MG63 (cell line): ENCODE measurements around the gene CTNNA3. TPM values are rescaled to one million over a fixed set of nuclear protein-coding genes. Genes with fewer than 3 reads are reported as not detected.
A peak's percentile ranks its signal among the peaks of the same experiment; 100 is the strongest.

ENCODE experiments used
- DNase-seq: peaks from one replicate; pipeline ENCODE4 v3.0.0-alpha.2; 2020
- H3K27me3 ChIP-seq: fragments of 250-450 bp; sonication (Bioruptor Pico); 2 replicates; pipeline ENCODE4 v1.5.1; 2020; ENCODE audit warnings: mild to moderate bottlenecking, moderate library complexity
- H3K36me3 ChIP-seq: fragments of 250-450 bp; sonication (Bioruptor Pico); 2 replicates; pipeline ENCODE4 v1.5.1; 2020; ENCODE audit warnings: mild to moderate bottlenecking, moderate library complexity
- H3K4me3 ChIP-seq: fragments of 250-450 bp; sonication (Bioruptor Pico); 2 replicates; pipeline ENCODE4 v1.5.1; 2020; ENCODE audit warnings: mild to moderate bottlenecking, moderate library complexity
- H3K9me3 ChIP-seq: fragments of 250-450 bp; sonication (Bioruptor Pico); 2 replicates; pipeline ENCODE4 v1.5.1; 2020; ENCODE audit warnings: mild to moderate bottlenecking, moderate library complexity
- total RNA-seq: library from RNA; depleted of rRNA; stranded (reverse); fragments of >200 nt; shearing (Covaris generic); gene quantifications from 2 replicates; pipeline ENCODE4 v1.2.3, GENCODE V29; 2014; ENCODE audit warnings: low replicate concordance

The CTNNA3 gene
- total RNA-seq, 1 experiment from 2014 or later = not detected

- peaks cover 2% of the 10 kb centered on the region; the same call in 1 of the 2 replicates for H3K27me3 ChIP-seq
- no peak overlapping the region for H3K4me3 ChIP-seq
- no peaks in the 10 kb centered on the region for H3K9me3 ChIP-seq
- no peaks in the 10 kb centered on the region for H3K36me3 ChIP-seq
- no peak for DNase-seq
These were observed 884.8 kb downstream of the CTNNA3 start for GRCh38 chr10:66811211-66811610.

- H3K27me3 ChIP-seq = peaks cover 2% of the 10 kb centered on the region; the same call in 1 of the 2 replicates
- H3K9me3 ChIP-seq = no peaks in the 10 kb centered on the region
- H3K36me3 ChIP-seq = no peaks in the 10 kb centered on the region
- no peak for DNase-seq
- H3K4me3 ChIP-seq = no peak overlapping the region
These were observed 886.6 kb downstream of the CTNNA3 start for GRCh38 chr10:66809402-66809801.

GRCh38 chr10:66805612-66806011 lies 890.4 kb downstream of the CTNNA3 start:
- no peaks in the 10 kb centered on the region for H3K36me3 ChIP-seq
- H3K4me3 ChIP-seq = no peak overlapping the region
- H3K9me3 ChIP-seq = no peaks in the 10 kb centered on the region
- no peak for DNase-seq
- H3K27me3 ChIP-seq = no peaks in the 10 kb centered on the region

- Histone ChIP-seq H3K4me3 (no peak overlapping the region), H3K27me3 (no peaks in the 10 kb centered on the region), H3K9me3 (no peaks in the 10 kb centered on the region), H3K36me3 (no peaks in the 10 kb centered on the region)
- no peak for DNase-seq
These were observed 891.0 kb downstream of the CTNNA3 start for GRCh38 chr10:66804962-66805361.

GRCh38 chr10:66803174-66803573 lies 892.8 kb downstream of the CTNNA3 start:
- H3K36me3 ChIP-seq = no peaks in the 10 kb centered on the region
- no peak overlapping the region for H3K4me3 ChIP-seq
- DNase-seq = no peak
- H3K27me3 ChIP-seq = no peaks in the 10 kb centered on the region
- H3K9me3 ChIP-seq = no peaks in the 10 kb centered on the region

- peak overlapping the region; percentile 35 for H3K4me3 ChIP-seq
- no peaks in the 10 kb centered on the region for H3K9me3 ChIP-seq
- DNase-seq = no peak
- H3K27me3 ChIP-seq = no peaks in the 10 kb centered on the region
- H3K36me3 ChIP-seq = no peaks in the 10 kb centered on the region
These were observed 896.5 kb downstream of the CTNNA3 start for GRCh38 chr10:66799474-66799873.

- Histone ChIP-seq H3K9me3 (no peaks in the 10 kb centered on the region), H3K27me3 (no peaks in the 10 kb centered on the region; the same call in 1 of the 2 replicates), H3K4me3 (no peak overlapping the region), H3K36me3 (no peaks in the 10 kb centered on the region)
- DNase-seq = no peak
These were observed 900.1 kb downstream of the CTNNA3 start for GRCh38 chr10:66795866-66796265.

GRCh38 chr10:66792441-66792840 lies 903.6 kb downstream of the CTNNA3 start:
- no peak for DNase-seq

GRCh38 chr10:66788178-66788987 lies 907.6 kb downstream of the CTNNA3 start:
- no peak for DNase-seq
- H3K9me3 ChIP-seq = no peaks in the 10 kb centered on the region
- no peak overlapping the region for H3K4me3 ChIP-seq
- H3K36me3 ChIP-seq = no peaks in the 10 kb centered on the region
- no peaks in the 10 kb centered on the region; the same call in 1 of the 2 replicates for H3K27me3 ChIP-seq

More at GRCh38 chr10:66792441-66792840, 903.6 kb downstream of the CTNNA3 start:
- no peak overlapping the region for H3K4me3 ChIP-seq
- no peaks in the 10 kb centered on the region; the same call in 1 of the 2 replicates for H3K27me3 ChIP-seq
- H3K36me3 ChIP-seq = no peaks in the 10 kb centered on the region
- H3K9me3 ChIP-seq = no peaks in the 10 kb centered on the region

GRCh38 chr10:66786709-66787108 lies 909.3 kb downstream of the CTNNA3 start:
- H3K27me3 ChIP-seq = no peaks in the 10 kb centered on the region
- no peak for DNase-seq
- H3K4me3 ChIP-seq = no peak overlapping the region

GRCh38 chr10:66784770-66785169 lies 911.2 kb downstream of the CTNNA3 start:
- Histone ChIP-seq H3K36me3 (no peaks in the 10 kb centered on the region), H3K4me3 (no peak overlapping the region), H3K27me3 (no peaks in the 10 kb centered on the region), H3K9me3 (no peaks in the 10 kb centered on the region)
- no peak for DNase-seq

More at GRCh38 chr10:66786709-66787108, 909.3 kb downstream of the CTNNA3 start:
- Histone ChIP-seq H3K9me3 (no peaks in the 10 kb centered on the region), H3K36me3 (no peaks in the 10 kb centered on the region)

GRCh38 chr10:66783316-66783715 lies 912.7 kb downstream of the CTNNA3 start:
- H3K9me3 ChIP-seq = no peaks in the 10 kb centered on the region
- DNase-seq = no peak
- no peaks in the 10 kb centered on the region for H3K36me3 ChIP-seq
- no peaks in the 10 kb centered on the region for H3K27me3 ChIP-seq
- no peak overlapping the region for H3K4me3 ChIP-seq

- no peaks in the 10 kb centered on the region for H3K9me3 ChIP-seq
- H3K27me3 ChIP-seq = no peaks in the 10 kb centered on the region
- no peak overlapping the region for H3K4me3 ChIP-seq
- no peak for DNase-seq
- no peaks in the 10 kb centered on the region for H3K36me3 ChIP-seq
These were observed 913.2 kb downstream of the CTNNA3 start for GRCh38 chr10:66782776-66783175.

- no peak overlapping the region for H3K4me3 ChIP-seq
- H3K9me3 ChIP-seq = no peaks in the 10 kb centered on the region
- H3K36me3 ChIP-seq = no peaks in the 10 kb centered on the region
- DNase-seq = no peak
- no peaks in the 10 kb centered on the region for H3K27me3 ChIP-seq
These were observed 913.9 kb downstream of the CTNNA3 start for GRCh38 chr10:66782144-66782543.

GRCh38 chr10:66780796-66781195 lies 915.2 kb downstream of the CTNNA3 start:
- no peaks in the 10 kb centered on the region for H3K9me3 ChIP-seq
- no peaks in the 10 kb centered on the region for H3K36me3 ChIP-seq
- H3K4me3 ChIP-seq = no peak overlapping the region
- no peaks in the 10 kb centered on the region; the same call in 1 of the 2 replicates for H3K27me3 ChIP-seq
- DNase-seq = no peak

GRCh38 chr10:66778351-66778750 lies 917.6 kb downstream of the CTNNA3 start:
- peaks cover 2% of the 10 kb centered on the region; the same call in 1 of the 2 replicates for H3K27me3 ChIP-seq
- no peak for DNase-seq
- H3K36me3 ChIP-seq = no peaks in the 10 kb centered on the region
- no peak overlapping the region for H3K4me3 ChIP-seq
- no peaks in the 10 kb centered on the region for H3K9me3 ChIP-seq

GRCh38 chr10:66777665-66778064 lies 918.3 kb downstream of the CTNNA3 start:
- peaks cover 2% of the 10 kb centered on the region; the same call in 1 of the 2 replicates for H3K27me3 ChIP-seq
- DNase-seq = no peak
- no peak overlapping the region for H3K4me3 ChIP-seq
- H3K9me3 ChIP-seq = no peaks in the 10 kb centered on the region
- H3K36me3 ChIP-seq = no peaks in the 10 kb centered on the region

- H3K36me3 ChIP-seq = no peaks in the 10 kb centered on the region
- no peak for DNase-seq
- peaks cover 2% of the 10 kb centered on the region; the same call in 1 of the 2 replicates for H3K27me3 ChIP-seq
- no peaks in the 10 kb centered on the region for H3K9me3 ChIP-seq
- H3K4me3 ChIP-seq = no peak overlapping the region
These were observed 922.5 kb downstream of the CTNNA3 start for GRCh38 chr10:66773472-66773817.
